ENCODE measurements around the gene SMAD2.

Gene SMAD2

GRCh38 chr18:47790036-47790435, 140.4 kb downstream of the SMAD2 start:
- no peaks in the 10 kb centered on the region for H3K27me3 ChIP-seq (ENCODE audit: insufficient read depth, low read length, poor library complexity)
- no peak overlapping the region for H3K4me3 ChIP-seq (ENCODE audit: low read depth in 1 of 2, low read length in 2 of 2)
- no peak overlapping the region for H2AFZ ChIP-seq (ENCODE audit: low read depth, low read length)
- no peaks in the 10 kb centered on the region for H3K79me2 ChIP-seq (ENCODE audit: insufficient read depth, low read length)
- no peak overlapping the region for H3K4me2 ChIP-seq (ENCODE audit: insufficient read depth, low read length)
- DNase-seq (no peak), ATAC-seq (ENCODE audit: insufficient read depth, low read depth) (no peak)
- no peaks in the 10 kb centered on the region for H3K9me3 ChIP-seq (ENCODE audit: insufficient read depth, low read length, severe bottlenecking)
- H3K36me3 ChIP-seq (ENCODE audit: insufficient read depth, low read length), result no peaks in the 10 kb centered on the region
- H4K20me1 ChIP-seq (ENCODE audit: insufficient read depth, low read length), result no peaks in the 10 kb centered on the region
- H3K4me1 ChIP-seq (ENCODE audit: insufficient read depth, low read length), result no peaks in the 10 kb centered on the region
- no peak overlapping the region for H3K9ac ChIP-seq (ENCODE audit: low read depth, low read length)
- TF ChIP-seq EZH2 (IDR thresholded peaks at IDR 0.05; ENCODE audit: borderline replicate concordance, low read depth, low read length, severe bottlenecking) (no peak), CTCF (IDR thresholded peaks at IDR 0.05; ENCODE audit: borderline replicate concordance, extremely low read depth, low read length, poor library complexity, severe bottlenecking) (no peak)
- H3K27ac ChIP-seq (ENCODE audit: low read length), result no peak overlapping the region

- Histone ChIP-seq H4K20me1 (ENCODE audit: insufficient read depth, low read length) (no peaks in the 10 kb centered on the region), H3K4me2 (ENCODE audit: insufficient read depth, low read length) (no peak overlapping the region), H3K27me3 (ENCODE audit: insufficient read depth, low read length, poor library complexity) (no peaks in the 10 kb centered on the region), H3K27ac (ENCODE audit: low read length) (no peak overlapping the region), H3K36me3 (ENCODE audit: insufficient read depth, low read length) (no peaks in the 10 kb centered on the region), H3K9ac (ENCODE audit: low read depth, low read length) (no peak overlapping the region), H3K4me1 (ENCODE audit: insufficient read depth, low read length) (no peaks in the 10 kb centered on the region), H3K79me2 (ENCODE audit: insufficient read depth, low read length) (no peaks in the 10 kb centered on the region), H3K9me3 (ENCODE audit: insufficient read depth, low read length, severe bottlenecking) (peaks cover 3% of the 10 kb centered on the region), H3K4me3 (ENCODE audit: low read depth in 1 of 2, low read length in 2 of 2) (no peak overlapping the region), H2AFZ (ENCODE audit: low read depth, low read length) (no peak overlapping the region)
- no peak for TF ChIP-seq CTCF (IDR thresholded peaks at IDR 0.05; ENCODE audit: borderline replicate concordance, extremely low read depth, low read length, poor library complexity, severe bottlenecking)
- TF ChIP-seq EZH2 (IDR thresholded peaks at IDR 0.05; ENCODE audit: borderline replicate concordance, low read depth, low read length, severe bottlenecking), result no peak
- ATAC-seq (ENCODE audit: insufficient read depth, low read depth) (no peak), DNase-seq (no peak)
These were observed 141.8 kb downstream of the SMAD2 start for GRCh38 chr18:47788621-47789020.

- TF ChIP-seq CTCF (IDR thresholded peaks at IDR 0.05; ENCODE audit: borderline replicate concordance, extremely low read depth, low read length, poor library complexity, severe bottlenecking), result no peak
- no peak for TF ChIP-seq EZH2 (IDR thresholded peaks at IDR 0.05; ENCODE audit: borderline replicate concordance, low read depth, low read length, severe bottlenecking)
- no peak for ATAC-seq (ENCODE audit: insufficient read depth, low read depth)
- Histone ChIP-seq H4K20me1 (ENCODE audit: insufficient read depth, low read length) (no peaks in the 10 kb centered on the region), H2AFZ (ENCODE audit: low read depth, low read length) (no peak overlapping the region), H3K4me2 (ENCODE audit: insufficient read depth, low read length) (no peak overlapping the region), H3K4me1 (ENCODE audit: insufficient read depth, low read length) (no peaks in the 10 kb centered on the region), H3K36me3 (ENCODE audit: insufficient read depth, low read length) (no peaks in the 10 kb centered on the region), H3K9me3 (ENCODE audit: insufficient read depth, low read length, severe bottlenecking) (peaks cover 3% of the 10 kb centered on the region), H3K4me3 (ENCODE audit: low read depth in 1 of 2, low read length in 2 of 2) (no peak overlapping the region), H3K27me3 (ENCODE audit: insufficient read depth, low read length, poor library complexity) (peaks cover 3% of the 10 kb centered on the region), H3K27ac (ENCODE audit: low read length) (no peak overlapping the region), H3K9ac (ENCODE audit: low read depth, low read length) (no peak overlapping the region), H3K79me2 (ENCODE audit: insufficient read depth, low read length) (no peaks in the 10 kb centered on the region)
- no peak for DNase-seq
These were observed 148.9 kb downstream of the SMAD2 start for GRCh38 chr18:47781561-47781960.
